Kidney (tissue), 14 donors: ENCODE measurements around the gene STX1B. TPM values are rescaled to one million over a fixed set of nuclear protein-coding genes. Genes with fewer than 3 reads are reported as not detected.

Experiments
- DNase-seq, 5 donors: peaks; one replicate each; pipeline ENCODE4 v3.0.0-alpha.2; 2013 to 2020
- FAIRE-seq: peaks from 2 replicates; lab custom pipeline; 2012; peaks lifted over from hg19 to GRCh38; lab: Jason Lieb, UNC
- H3K27ac ChIP-seq, 2 donors: one replicate each; pipeline ENCODE4 v1.7.0; 2013; ENCODE audit warnings: low read depth in 2 of 2, low read length in 2 of 2, inconsistent platforms in 1 of 2
- H3K27me3 ChIP-seq: one replicate; pipeline ENCODE4 v1.7.1; 2013; ENCODE audit warnings: low read length, inconsistent platforms; ENCODE audit not compliant: control insufficient read depth, insufficient read depth
- H3K36me3 ChIP-seq, 3 donors: one replicate each; pipeline versions ENCODE4 v1.7.0 to v1.7.1; 2013; ENCODE audit warnings: low read length in 3 of 3, control low read depth in 1 of 3, inconsistent platforms in 1 of 3; ENCODE audit not compliant: insufficient read depth in 3 of 3, control insufficient read depth in 2 of 3
- H3K4me1 ChIP-seq, 3 donors: one replicate each; pipeline versions ENCODE4 v1.7.0 to v1.7.1; 2013; ENCODE audit warnings: low read length in 3 of 3, inconsistent platforms in 1 of 3, low read depth in 1 of 3; ENCODE audit not compliant: control insufficient read depth in 2 of 3, insufficient read depth in 2 of 3
- H3K4me3 ChIP-seq, 3 donors: one replicate each; pipeline versions ENCODE4 v1.7.0 to v1.8.1; 2013; ENCODE audit warnings: low read length in 3 of 3, control low read depth in 1 of 3, inconsistent platforms in 1 of 3
- H3K9ac ChIP-seq, 3 donors: one replicate each; pipeline versions ENCODE4 v1.7.0 to v1.7.1; 2013; ENCODE audit warnings: low read length in 3 of 3, control low read depth in 1 of 3, inconsistent platforms in 1 of 3
- H3K9me3 ChIP-seq, 3 donors: one replicate each; pipeline versions ENCODE4 v1.7.0 to v1.7.1; 2013; ENCODE audit warnings: low read length in 3 of 3, control low read depth in 1 of 3, inconsistent platforms in 1 of 3; ENCODE audit not compliant: control insufficient read depth in 2 of 3, insufficient read depth in 1 of 3
- intact Hi-C: fragments of 100-400 bp; cut with DNase I; formaldehyde crosslinking; loops from one replicate; pipeline ENCODE4 v1.11.1; 2022
- polyA plus RNA-seq: library from polyadenylated mRNA; stranded (reverse); fragments of 350-450 nt; fragmentation: Illumina TruSeq; extraction: RNeasy Lipid Tissue Mini Kit (QIAGEN cat#74804); gene quantifications from one replicate; pipeline ENCODE4 v1.2.3, GENCODE V29; 2014; ENCODE audit warnings: low read depth, low replicate concordance; ENCODE audit not compliant: insufficient read depth
- total RNA-seq: library from RNA; stranded (reverse); fragmentation: NEBNext Ultra II Directional; extraction: Animal tissue kit (Norgen Biotek cat#: 25700); gene quantifications from one replicate; pipeline ENCODE4 v1.2.1, GENCODE V29; 2021
- TF ChIP-seq, protein P1 (sequence below): IDR thresholded peaks from 3 replicates; pipeline ENCODE4 v1.5.1; 2012; ENCODE audit warnings: mild to moderate bottlenecking, moderate library complexity, borderline replicate concordance; ENCODE audit not compliant: insufficient read depth; ENCODE audit errors: extremely low read depth
- donor health status: control.
- donor health status: control.
- donor health status: control.
- donor health status: control.
- donor health status: control.
- donor health status: DM: yes; HTN: yes; CAD: no.
- donor health status: Normal renal cell carcinoma (clear cell type).

The STX1B gene
- total and polyA plus RNA-seq, 2 donors from 2014 or later = 0.22 to 1.7 TPM

DNA sequence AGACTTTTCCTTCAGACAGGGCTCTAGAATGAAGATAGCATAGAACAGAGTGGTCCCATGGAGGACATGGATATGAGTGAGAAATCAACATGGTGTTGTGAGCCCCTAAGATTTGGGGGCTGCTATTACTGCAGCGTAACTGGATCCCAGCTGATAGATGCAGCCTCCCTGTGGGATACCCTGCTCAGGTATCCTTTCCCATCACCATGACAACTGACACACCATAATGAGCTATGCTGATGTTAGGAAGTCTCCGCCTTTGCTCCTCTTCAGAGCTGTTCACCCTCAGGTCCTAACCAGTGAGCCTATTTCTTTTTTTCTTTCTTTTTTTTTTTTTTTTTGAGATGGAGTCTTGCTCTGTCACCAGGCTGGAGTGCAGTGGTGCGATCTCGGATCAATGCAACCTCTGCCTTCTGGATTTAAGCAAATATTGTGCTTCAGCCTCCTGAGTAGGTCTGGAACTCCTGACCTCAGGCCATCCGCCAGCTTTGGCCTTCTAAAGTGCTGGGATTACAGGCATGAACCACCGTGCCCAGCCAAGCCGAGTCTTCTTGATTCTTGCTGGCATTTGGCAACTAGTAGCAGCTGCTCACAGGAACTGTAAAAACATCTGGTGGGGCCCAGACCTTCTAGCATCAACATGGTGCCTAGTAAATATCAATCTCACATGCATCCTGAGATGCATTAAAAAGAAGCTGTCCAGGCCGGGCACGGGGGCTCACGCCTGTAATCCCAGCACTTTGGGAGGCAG, 40.0 kb upstream of the STX1B start:
- H3K9me3 ChIP-seq = no peaks in the 10 kb centered on the region
- no peak overlapping the region for H3K27ac ChIP-seq
- no peaks in the 10 kb centered on the region for H3K36me3 ChIP-seq
- no peaks in the 10 kb centered on the region for H3K4me1 ChIP-seq
- intact Hi-C loops = no loop called here
- no peak overlapping the region for H3K4me3 ChIP-seq
- TF ChIP-seq, protein P1, sequence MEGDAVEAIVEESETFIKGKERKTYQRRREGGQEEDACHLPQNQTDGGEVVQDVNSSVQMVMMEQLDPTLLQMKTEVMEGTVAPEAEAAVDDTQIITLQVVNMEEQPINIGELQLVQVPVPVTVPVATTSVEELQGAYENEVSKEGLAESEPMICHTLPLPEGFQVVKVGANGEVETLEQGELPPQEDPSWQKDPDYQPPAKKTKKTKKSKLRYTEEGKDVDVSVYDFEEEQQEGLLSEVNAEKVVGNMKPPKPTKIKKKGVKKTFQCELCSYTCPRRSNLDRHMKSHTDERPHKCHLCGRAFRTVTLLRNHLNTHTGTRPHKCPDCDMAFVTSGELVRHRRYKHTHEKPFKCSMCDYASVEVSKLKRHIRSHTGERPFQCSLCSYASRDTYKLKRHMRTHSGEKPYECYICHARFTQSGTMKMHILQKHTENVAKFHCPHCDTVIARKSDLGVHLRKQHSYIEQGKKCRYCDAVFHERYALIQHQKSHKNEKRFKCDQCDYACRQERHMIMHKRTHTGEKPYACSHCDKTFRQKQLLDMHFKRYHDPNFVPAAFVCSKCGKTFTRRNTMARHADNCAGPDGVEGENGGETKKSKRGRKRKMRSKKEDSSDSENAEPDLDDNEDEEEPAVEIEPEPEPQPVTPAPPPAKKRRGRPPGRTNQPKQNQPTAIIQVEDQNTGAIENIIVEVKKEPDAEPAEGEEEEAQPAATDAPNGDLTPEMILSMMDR = no peak
- no peak overlapping the region for H3K9ac ChIP-seq
- FAIRE-seq (no peak), DNase-seq (no peak)
- H3K27me3 ChIP-seq = no peaks in the 10 kb centered on the region

DNA sequence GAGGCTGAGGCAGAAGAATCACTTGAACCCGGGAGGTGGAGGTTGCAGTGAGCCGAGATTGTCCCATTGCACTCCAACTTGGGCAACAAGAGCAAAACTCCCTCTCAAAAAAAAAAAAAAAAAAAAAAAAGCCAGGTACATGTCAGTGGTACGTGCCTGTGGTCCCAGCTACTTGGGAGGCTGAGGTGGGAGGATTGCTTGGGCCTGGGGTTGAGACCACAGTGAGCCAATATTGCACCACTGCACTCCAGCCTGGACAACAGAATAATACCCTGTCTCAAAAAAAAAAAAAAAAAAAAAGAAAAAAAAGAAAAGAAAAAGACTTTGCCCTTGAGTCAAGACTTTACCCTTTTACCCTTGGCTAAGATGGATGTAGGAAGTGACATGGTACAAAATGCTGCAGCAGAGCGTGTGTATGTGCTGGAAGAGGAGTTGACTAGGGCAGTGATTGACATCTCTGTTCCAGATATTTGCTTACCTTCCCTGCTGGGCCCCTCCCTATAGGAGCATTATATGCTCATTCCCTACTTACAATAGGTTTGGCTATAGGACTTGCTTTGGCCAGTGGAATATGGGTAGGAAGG, 33.6 kb upstream of the STX1B start:
- intact Hi-C loops = no loop called here
- TF ChIP-seq, protein P1 = no peak
- FAIRE-seq = no peak
- no peaks in the 10 kb centered on the region for H3K9me3 ChIP-seq
- no peaks in the 10 kb centered on the region for H3K27me3 ChIP-seq
- no peak for DNase-seq
- no peak overlapping the region for H3K27ac ChIP-seq
- H3K9ac ChIP-seq = no peak overlapping the region
- H3K4me3 ChIP-seq = no peak overlapping the region
- H3K4me1 ChIP-seq = no peaks in the 10 kb centered on the region
- peaks cover 0 to 11% (median 6%) of the 10 kb centered on the region in 3 donors for H3K36me3 ChIP-seq

DNA sequence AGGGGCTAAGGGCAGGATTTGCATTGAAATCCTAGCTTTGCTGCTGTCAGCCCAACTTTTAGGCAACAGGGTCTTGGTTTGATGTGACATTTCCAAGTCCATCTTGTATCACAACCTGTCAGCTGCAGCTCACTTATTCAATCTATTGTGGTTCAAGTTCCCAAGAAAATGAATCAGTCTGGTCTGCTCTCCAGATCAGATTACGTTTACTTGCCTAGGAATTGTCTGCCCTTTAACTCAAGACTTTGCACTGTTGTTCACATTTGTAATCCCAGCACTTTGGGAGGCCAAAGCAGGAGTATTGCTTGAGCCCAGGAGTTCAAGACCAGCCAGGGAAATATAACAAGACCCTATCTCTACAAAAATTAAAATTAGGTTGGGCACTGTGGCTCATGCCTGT, 32.9 kb upstream of the STX1B start:
- Histone ChIP-seq H3K9me3 (no peaks in the 10 kb centered on the region), H3K4me3 (no peak overlapping the region), H3K9ac (no peak overlapping the region), H3K4me1 (no peaks in the 10 kb centered on the region), H3K27me3 (no peaks in the 10 kb centered on the region), H3K27ac (no peak overlapping the region), H3K36me3 (peaks cover 0 to 17% (median 11%) of the 10 kb centered on the region in 3 donors)
- TF ChIP-seq, protein P1 = no peak
- intact Hi-C loops = no loop called here
- no peak for FAIRE-seq
- no peak for DNase-seq
